Hindlimb muscle (tissue), 1 donor: Measurements from ENCODE around the gene HAPLN1. TPM values are rescaled to one million over a fixed set of nuclear protein-coding genes. Genes with fewer than 3 reads are reported as not detected.

ENCODE experiments used
- DNase-seq: peaks from one replicate; pipeline ENCODE4 v3.0.0-alpha.2; 2013
- polyA plus RNA-seq: library from polyadenylated mRNA; unstranded; fragments of 120-200 nt; gene quantifications from one replicate; pipeline ENCODE4 v1.2.1, GENCODE V29; 2013; ENCODE audit not compliant: insufficient read length

The HAPLN1 gene
- polyA plus RNA-seq, 1 donor, result 0.41 TPM

DNA sequence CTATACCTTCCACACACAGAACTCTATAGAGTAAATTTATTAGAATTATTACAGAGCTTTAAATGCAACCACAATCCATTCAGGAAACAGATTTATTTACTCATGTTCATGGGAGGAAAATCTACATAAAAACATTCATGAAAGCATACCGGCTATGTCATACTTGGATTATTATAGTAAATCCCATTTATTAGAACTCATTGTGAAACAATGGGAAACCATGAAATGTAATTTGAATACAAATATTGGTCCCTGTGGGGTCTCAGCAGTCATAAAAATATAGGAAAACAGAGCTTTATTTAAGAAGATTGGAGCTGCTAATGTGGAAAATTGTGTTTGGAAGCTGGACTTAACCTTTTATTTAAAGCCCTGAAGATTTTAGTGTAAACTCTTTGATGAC is 80.7 kb downstream of the HAPLN1 start:
- DNase-seq, result peak; percentile 4

DNA sequence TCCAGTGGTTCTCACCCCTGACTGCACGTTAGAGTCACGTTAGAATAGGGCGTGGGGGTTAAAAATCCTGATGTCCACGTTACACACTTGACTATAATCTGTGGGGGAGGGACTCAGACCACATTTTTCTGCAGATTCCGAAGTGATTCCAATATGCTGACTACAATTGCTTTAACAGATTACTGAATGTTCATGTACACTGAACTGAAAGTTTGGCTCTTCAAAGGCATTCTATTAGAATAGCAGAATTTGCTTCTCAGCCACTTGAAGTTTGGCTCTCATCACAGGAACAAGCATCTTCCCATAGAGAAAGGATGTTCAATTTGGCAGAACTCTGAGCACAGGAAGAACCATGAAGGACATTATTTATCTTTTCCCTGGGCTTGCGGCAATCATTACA is 84.5 kb downstream of the HAPLN1 start:
- peak; percentile 13 for DNase-seq

DNA sequence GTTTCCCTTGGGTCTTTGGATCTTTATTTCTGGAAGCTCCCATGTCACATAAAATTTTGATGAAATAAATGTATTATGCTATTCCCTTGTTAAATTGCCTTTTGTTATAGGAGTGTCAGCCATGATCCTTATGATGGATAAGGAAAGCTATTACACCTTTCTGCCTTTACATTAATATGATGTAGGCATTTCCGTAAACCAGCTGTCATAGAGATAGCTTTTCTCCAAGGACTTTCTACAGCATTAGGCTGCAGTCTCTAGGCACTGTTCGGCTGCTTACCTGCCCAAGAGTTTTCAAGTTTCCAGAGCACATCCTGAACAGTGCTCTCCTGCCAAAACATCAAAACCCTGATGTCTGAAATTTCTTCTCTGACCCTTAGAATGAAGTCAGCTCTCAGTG is 87.4 kb downstream of the HAPLN1 start:
- DNase-seq, result no peak

DNA sequence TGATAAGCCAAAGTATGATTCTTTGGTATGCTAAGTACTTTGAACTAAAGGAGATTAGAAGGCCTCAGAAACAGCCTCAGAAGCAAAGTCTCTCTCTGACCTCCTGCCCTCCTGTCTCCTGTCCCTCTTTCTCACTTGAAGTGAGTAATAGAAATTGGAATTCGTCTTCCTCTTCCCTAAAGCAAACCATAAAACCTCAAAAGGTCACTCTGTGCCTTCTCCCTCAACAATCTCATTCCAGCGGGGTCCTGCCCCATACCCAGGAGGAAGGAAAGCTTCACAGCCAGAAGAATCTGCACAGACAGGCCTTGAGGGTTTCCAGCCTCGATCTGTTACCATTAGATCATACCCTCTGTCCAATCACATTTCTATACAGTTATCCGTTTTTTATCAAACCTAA is 87.8 kb downstream of the HAPLN1 start:
- DNase-seq, result no peak

DNA sequence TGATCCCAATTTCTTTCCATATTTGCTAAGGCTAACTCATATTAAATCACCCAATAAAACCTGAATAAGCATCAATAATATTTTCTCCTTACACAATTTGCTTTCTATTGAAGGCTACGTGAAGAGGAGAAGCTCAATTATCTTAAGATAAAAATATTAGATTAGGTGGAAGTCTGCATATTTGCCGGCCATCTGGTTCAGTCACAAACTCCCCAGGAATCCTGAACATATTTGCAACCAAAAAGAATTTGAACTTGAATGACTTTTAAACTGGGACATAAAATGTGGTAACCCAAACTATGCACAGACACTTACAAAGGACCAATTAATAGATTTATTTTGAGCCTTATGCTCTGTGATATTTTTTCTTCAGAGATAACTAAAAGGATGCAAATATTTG is 92.3 kb downstream of the HAPLN1 start:
- DNase-seq, result no peak

DNA sequence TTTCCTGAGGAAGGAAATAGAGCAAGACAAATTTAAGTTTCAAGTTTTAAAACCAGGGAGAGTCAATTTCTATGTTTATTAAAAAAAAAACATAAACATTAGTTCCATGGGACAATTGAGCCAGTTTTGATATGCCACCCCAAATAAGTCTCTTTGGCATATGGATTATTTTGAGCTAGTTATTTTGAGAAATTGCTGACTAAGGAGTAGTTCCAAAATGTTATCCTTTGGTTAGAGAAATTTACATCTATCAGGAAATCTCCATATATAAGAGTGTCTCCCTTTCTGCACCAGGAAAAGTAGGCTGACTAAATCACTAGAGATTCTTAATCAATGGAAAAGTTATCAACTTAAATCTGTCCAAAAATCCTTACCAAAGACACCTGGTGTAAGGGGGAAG is 105.8 kb downstream of the HAPLN1 start:
- no peak for DNase-seq

DNA sequence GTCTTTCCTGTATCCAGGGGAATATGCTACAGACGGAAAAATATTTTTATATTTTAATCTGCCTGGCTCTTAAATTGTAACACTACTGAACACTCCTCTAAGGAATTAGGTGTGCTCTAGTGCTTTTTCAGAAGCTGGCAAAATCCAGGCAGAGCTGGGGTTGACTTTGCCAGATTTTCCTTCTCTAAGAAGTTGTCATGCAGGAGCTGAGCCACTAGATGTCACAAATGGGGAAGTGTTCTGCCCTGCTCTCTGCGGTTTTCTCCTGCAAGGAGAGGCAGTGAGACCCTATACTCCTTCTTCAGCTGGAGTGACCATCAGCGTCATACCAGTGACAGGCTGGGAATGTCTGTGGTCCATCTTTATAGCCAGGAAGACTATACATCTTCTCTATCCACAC is 112.5 kb downstream of the HAPLN1 start:
- DNase-seq, result peak; percentile 44

DNA sequence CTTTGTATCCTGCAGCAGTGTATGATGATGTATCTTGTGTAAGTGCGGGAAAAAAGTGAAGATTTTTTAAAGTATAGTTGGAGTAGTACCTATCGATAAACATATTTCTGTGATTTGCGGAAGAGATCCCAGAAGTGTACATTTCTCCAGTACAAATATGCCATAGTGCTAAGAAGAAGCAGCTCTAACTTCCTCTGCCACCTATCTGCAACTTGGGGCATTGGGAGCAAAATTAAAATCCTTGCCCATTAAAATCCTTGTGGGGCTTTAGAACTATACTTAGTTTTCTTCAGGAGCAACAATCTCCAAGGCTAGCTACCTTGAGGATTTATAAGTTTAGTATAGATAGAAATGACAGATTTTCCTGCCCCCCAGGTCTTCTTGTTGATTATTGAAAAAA is 125.4 kb downstream of the HAPLN1 start:
- DNase-seq, result no peak

DNA sequence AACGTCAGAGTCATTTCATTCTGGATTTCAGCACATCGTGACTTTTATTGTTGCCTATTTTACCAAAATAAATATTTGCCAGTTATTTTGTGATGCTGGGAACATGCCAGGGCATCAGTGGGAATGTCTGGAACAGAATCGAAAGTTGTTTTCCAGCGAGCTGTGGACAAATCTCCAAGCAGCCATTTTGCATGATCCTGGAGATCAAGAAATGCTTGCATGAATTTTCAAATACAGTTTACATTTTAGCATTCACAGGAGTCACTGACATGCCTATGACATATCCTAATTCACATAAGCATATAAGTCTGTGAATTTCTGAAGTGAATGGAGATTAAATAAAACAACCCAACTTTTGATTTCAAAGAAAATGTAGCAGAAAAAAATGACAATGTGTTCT is 129.7 kb downstream of the HAPLN1 start:
- no peak for DNase-seq

DNA sequence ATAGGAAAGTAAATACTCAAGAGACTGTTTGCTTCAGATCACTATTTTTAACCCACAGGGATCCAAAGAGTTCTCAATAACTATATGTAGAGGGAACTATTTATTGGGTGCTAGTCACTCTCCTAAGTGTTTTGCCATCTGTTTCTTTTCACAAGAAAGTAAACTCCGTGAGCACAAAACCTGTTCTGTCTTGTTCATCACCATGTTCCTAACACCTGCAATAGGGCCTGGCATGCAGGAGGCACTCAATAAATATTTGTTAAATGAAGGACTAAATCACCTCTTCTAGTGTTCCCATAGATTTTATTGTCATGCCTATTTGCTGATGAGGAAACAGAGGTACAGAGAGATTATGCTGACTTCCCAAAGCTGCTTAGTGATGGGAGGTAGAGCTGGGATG is 130.9 kb downstream of the HAPLN1 start:
- DNase-seq, result no peak

Other genes starting within 250 kb of the HAPLN1 start
- gene VCAN, start 249.1 kb downstream of the HAPLN1 start, polyA plus RNA-seq, result 211 TPM